ENCODE results near the gene RBMS3.
"Not testable (repeated sequence)": the region's sequence is repeated elsewhere in the genome, so short reads cannot be mapped to it uniquely, and the experiment has no call there.

The RBMS3 gene

GRCh38 chr3:29773481-29773880, 492.6 kb downstream of the RBMS3 start:
- DNase-seq (ENCODE audit: low read depth in 2 of 2): no peak

GRCh38 chr3:29775340-29775739, 494.5 kb downstream of the RBMS3 start:
- DNase-seq (ENCODE audit: low read depth in 2 of 2): peak in 1 of 2 experiments; percentile 50

- DNase-seq (ENCODE audit: low read depth in 2 of 2): no peak
These were observed 497.0 kb downstream of the RBMS3 start for GRCh38 chr3:29777869-29778268.

- DNase-seq (ENCODE audit: low read depth in 2 of 2): peak; percentile 17
These were observed 508.8 kb downstream of the RBMS3 start for GRCh38 chr3:29789686-29790085.

GRCh38 chr3:29796808-29797207, 515.9 kb downstream of the RBMS3 start:
- DNase-seq (ENCODE audit: low read depth in 2 of 2): no peak

GRCh38 chr3:29802057-29802456, 521.2 kb downstream of the RBMS3 start:
- DNase-seq (ENCODE audit: low read depth in 2 of 2): no peak

GRCh38 chr3:29804044-29804443, 523.2 kb downstream of the RBMS3 start:
- no peak for DNase-seq (ENCODE audit: low read depth in 2 of 2)

- DNase-seq (ENCODE audit: low read depth in 2 of 2): no peak
These were observed 524.9 kb downstream of the RBMS3 start for GRCh38 chr3:29805757-29806156.

GRCh38 chr3:29808324-29808723, 527.5 kb downstream of the RBMS3 start:
- not testable (repeated sequence) for DNase-seq (ENCODE audit: low read depth in 2 of 2)

- peak; percentile 59 to 61 for DNase-seq (ENCODE audit: low read depth in 2 of 2)
These were observed 541.2 kb downstream of the RBMS3 start for GRCh38 chr3:29822071-29822470.

GRCh38 chr3:29823233-29823632, 542.4 kb downstream of the RBMS3 start:
- DNase-seq (ENCODE audit: low read depth in 2 of 2): no peak

- DNase-seq (ENCODE audit: low read depth in 2 of 2): no peak
These were observed 545.8 kb downstream of the RBMS3 start for GRCh38 chr3:29826712-29827111.

- peak in 1 of 2 experiments; percentile 15 for DNase-seq (ENCODE audit: low read depth in 2 of 2)
These were observed 546.9 kb downstream of the RBMS3 start for GRCh38 chr3:29827756-29828155.

GRCh38 chr3:29829340-29829739, 548.5 kb downstream of the RBMS3 start:
- DNase-seq (ENCODE audit: low read depth in 2 of 2): no peak

GRCh38 chr3:29850641-29851040, 569.8 kb downstream of the RBMS3 start:
- no peak for DNase-seq (ENCODE audit: low read depth in 2 of 2)

- no peak for DNase-seq (ENCODE audit: low read depth in 2 of 2)
These were observed 571.9 kb downstream of the RBMS3 start for GRCh38 chr3:29852767-29853166.

GRCh38 chr3:29853841-29854397, 573.0 kb downstream of the RBMS3 start:
- DNase-seq (ENCODE audit: low read depth in 2 of 2): no peak

GRCh38 chr3:29854821-29855220, 574.0 kb downstream of the RBMS3 start:
- no peak for DNase-seq (ENCODE audit: low read depth in 2 of 2)

GRCh38 chr3:29859726-29860270, 578.9 kb downstream of the RBMS3 start:
- no peak for DNase-seq (ENCODE audit: low read depth in 2 of 2)

GRCh38 chr3:29864809-29865208, 583.9 kb downstream of the RBMS3 start:
- DNase-seq (ENCODE audit: low read depth in 2 of 2): no peak

- DNase-seq (ENCODE audit: low read depth in 2 of 2): no peak
These were observed 587.8 kb downstream of the RBMS3 start for GRCh38 chr3:29868543-29869101.

GRCh38 chr3:29870136-29870535, 589.3 kb downstream of the RBMS3 start:
- no peak for DNase-seq (ENCODE audit: low read depth in 2 of 2)

- DNase-seq (ENCODE audit: low read depth in 2 of 2): no peak
These were observed 590.2 kb downstream of the RBMS3 start for GRCh38 chr3:29871087-29871486.

GRCh38 chr3:29880809-29881208, 599.9 kb downstream of the RBMS3 start:
- DNase-seq (ENCODE audit: low read depth in 2 of 2): no peak
